ENCODE results near the gene CAMSAP1.

The CAMSAP1 gene

DNA sequence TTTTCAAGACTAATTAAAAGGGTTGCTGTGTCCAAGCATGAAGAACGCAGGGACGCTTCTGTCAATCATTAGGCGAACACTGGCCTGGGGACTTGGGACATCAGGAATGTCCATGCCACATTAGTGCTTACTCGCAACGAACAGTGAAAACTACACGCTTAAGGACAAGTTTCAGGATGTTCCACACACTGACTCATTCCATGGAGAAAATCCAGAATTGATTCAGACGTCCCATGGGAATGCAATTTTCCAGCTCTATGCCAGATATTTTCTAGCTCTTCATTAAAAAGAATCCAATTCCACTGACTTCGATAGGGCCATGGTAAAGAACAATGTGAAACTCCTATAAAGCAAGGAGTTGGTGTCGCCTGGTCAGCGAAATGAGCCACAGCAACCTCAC lies 98.2 kb downstream of the CAMSAP1 start:
- DNase-seq = no peak

DNA sequence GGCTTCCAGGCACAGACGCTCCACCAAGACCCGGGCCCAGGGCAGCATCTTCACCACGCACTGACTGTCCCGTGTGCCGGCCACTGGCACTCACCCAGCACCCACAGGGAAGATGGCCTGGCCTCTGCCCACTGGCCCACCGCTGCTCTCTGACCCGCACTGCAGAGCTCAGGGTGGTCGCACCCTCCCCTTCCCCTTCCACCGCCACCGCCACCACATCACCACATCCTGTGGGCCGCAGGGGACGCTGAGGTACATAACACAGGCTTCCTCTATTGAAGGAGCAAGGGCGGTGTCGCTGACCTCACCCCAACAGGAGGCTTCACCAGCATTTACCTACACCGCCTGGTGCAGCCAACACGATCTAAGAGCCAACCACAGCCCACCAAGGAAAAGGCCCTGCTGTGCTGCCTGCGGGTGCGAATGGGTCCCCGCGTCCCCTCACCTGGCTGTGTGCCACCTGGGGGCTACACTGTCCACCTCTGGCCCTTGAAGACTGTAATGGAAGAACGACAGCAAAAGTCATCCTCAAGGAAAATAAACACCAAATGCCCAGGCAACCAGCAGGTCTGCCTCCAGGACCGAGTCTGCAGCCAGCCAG lies 101.8 kb downstream of the CAMSAP1 start:
- no peak for DNase-seq

DNA sequence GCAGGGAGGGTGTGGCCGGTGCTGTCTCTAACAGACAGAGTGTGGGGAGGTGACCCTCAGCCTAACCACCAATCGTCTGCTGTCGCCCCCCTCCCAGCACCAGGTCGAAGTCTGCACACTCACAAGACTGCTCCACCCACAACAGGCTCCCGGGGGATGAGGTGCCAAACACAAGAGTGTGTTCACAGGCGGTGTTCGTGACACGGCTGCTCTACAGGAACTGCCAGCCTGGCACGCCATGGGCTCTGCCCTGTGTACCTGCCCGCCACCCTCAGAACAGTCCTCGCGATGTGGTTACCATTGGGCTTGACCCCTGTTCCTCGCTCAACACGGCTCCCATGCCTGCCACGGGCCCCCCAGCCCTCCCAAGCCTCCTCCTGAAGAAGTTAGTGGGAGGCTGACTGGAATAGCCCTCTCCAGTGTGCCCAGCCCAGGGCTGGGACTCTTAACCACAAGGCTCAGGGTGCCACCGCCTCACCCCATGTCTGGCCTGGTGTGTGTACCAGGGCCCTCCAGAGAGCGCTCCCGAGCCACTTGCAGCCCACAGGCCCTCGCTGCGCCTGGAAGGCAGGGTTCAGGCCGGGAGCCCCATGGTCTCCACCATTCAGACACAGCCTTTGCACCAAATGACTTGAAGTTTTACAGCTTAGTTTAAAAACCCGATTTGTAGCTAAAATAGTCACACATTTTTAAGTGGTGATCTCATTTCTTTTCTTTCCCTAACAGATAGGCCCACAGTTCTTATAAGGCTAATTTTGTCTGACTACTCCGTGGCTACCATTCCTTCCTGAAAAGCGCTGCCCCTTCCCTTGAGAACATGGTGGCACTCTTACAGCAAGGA lies 102.5 kb downstream of the CAMSAP1 start:
- no peak for DNase-seq

DNA sequence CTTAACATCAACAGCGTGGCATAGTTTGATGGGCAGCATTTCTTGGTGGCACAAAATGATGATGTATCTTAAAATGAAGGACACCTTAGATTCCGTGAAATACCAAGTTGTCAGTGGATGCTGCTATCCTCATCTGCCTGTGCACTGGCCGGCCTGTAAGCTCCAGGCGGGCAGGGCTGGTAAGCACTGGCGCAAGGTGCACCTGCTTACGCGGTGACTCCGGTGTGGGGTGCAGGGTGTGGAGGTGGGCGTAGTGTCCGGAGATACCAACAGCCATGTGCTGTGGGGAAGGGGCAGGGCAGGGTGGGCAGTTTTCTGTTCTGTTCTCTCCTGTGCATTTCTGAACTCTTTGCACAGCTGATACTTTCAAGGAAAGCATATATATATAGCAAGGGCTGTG lies 103.9 kb downstream of the CAMSAP1 start:
- DNase-seq = no peak

DNA sequence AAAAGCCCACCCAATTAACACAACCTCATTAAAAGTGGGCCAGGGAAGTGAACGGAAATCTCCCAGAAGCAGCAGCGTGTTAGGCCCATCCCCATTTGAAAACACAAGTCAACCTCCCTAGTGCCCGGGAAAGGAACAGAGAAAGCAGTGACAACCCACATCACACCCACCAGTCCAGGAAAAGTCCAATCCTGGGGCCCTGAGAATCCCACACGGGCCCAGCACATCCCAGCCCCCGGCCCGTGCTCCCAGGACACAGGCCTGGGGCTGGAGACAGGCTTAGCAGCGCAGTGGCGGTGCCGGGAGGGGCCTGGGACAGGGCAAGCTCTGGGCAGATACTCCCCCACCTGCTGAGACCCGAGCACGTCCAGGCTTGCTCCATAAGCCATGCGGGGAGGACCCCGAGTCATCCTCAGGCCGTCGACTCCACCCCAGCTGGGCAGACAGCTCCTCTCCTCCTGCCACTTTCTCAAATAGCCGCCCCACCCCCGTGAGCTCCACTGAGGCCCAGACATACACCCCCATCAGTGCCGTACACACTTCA lies 104.4 kb downstream of the CAMSAP1 start:
- no peak for DNase-seq

DNA sequence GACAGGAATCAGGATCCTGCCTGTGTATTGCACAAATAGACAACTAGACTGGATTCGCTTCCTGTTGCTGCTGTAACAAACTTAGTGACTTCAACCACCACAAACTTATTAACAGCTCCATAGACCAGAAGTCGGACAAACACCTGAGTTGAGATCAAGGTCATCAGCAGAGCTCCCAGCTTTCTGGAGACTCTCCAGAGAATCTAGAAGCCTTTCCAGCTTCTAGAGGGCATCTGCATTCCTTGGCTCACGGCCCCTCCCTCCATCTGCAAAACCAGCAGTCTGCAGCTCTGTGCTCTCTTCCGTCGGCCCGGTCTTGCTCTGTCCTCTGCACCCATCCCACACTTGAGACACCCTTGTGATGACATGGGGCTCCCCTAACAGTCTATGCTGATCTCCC lies 106.3 kb downstream of the CAMSAP1 start:
- DNase-seq = no peak

DNA sequence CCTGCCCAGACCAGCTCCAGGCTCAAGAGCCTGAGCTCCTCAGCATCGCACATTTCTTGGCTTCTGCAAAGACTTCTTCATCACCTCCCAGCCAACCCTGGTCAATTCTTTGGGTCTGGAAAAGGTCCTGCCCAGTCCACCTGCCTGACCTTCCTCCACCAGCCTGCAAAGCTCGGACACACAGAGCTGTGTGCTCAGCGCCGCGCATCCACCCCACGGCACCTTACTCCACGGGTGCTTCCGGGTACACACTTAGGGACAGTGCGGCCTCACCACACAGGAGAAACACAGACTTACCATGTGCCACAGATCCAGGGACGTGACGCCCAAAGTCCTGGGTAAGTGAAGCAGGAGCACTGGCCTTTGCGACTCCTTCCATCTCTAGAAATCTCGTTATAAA lies 108.1 kb downstream of the CAMSAP1 start:
- DNase-seq = no peak

DNA sequence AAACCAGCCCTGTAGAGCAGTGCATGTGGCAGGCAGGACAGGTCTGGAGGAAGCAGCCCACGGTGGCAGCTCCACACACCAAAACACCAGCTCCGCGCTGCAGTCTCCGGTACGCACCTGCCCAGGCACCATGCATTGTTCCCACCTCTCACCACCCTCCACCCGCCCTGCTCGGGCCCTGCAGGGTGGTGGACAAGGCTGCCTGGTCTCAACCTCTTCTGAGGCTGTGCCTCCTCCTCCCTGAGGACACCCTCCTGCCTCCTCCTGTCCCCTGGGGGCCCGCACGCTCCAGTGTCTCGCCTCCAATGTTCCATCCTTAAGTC lies 109.1 kb downstream of the CAMSAP1 start:
- no peak for DNase-seq

DNA sequence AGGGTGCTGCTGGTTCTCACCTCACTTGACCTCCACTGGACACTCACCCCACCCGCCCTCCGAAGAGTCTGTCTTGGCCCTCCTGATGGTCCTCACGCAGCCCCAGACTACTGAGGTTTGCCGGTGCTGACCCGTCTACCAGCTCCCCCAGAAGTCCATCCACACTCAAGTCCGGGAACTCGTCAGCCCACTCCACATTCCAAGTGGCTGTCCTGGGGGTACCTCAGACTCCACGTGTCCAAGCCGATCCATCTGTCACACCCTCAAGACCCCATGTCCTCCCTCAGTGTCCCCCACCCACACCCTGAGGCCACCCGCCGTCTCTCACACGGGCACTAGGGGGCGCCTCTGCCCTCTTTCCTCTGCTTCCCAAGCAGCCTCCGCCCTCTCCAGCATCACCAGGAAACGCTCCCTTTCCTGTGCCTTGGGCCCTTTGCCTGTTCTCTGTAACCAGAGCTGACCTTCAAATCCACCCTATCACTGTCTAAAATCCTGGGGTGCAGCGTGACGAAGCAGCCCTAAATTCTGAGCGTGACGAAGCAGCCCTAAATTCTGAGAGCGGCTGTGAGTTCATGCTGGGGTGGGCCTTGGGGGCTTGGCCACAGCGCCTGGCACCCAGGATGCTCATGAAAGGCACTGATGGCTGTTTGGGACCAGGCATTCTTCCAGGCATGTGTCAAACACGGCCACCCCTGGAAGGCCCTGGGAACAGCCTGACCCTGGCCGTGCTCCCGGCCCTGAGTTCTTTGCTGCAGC lies 109.7 kb downstream of the CAMSAP1 start:
- peak; percentile 19 to 55 for DNase-seq

DNA sequence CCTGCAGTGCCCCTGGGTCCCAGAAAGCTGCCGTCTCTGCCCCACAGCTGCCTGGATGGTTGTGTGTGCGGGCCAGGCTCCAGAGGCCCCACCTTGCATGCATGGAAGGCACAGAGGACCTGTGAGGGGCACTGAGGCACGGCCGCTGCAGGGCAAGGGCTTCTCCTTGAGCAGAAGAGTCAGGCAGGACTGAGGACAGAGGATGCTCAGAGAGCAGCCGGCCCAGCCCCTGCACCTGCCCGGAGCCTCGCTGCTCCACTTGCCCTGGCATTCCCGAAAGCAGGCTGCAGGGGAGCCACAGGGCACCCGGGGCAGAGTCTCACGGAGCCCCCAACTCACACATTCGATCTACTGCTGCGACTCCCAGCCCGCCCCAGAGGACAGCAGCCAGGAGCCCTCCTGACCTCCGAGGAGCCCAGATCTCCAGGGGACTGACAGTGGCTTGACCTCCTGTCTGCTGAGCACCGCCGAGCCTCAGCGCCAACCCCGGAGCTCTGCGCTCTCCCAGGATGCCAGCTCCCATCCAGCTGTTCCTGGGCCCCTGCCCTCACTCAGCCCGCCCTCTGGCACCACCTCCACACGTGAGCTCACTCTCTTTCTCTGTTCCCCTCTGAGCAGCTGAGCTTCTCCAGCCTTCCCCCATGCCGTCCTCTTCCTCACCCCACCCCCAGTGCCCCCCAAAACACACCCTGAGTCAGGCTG lies 110.4 kb downstream of the CAMSAP1 start:
- no peak for DNase-seq

DNA sequence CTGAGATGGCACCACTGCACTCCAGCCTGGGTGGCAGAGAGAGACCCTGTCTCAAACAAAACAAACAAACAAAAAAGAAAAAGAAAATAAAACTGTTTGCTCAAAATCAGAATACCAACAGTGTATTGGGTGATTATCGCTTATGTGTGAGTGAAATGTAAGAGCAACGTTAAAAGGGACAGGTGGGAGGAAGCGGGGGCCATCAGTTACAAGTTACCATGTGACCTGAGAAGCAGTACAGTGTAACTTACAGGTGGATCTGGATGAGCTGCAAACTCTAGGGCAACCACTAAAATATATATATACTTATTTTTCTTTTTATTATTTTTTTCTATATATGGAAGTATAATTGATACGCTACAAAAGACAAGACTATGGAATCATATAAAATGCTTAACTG lies 112.0 kb downstream of the CAMSAP1 start:
- no peak for DNase-seq

DNA sequence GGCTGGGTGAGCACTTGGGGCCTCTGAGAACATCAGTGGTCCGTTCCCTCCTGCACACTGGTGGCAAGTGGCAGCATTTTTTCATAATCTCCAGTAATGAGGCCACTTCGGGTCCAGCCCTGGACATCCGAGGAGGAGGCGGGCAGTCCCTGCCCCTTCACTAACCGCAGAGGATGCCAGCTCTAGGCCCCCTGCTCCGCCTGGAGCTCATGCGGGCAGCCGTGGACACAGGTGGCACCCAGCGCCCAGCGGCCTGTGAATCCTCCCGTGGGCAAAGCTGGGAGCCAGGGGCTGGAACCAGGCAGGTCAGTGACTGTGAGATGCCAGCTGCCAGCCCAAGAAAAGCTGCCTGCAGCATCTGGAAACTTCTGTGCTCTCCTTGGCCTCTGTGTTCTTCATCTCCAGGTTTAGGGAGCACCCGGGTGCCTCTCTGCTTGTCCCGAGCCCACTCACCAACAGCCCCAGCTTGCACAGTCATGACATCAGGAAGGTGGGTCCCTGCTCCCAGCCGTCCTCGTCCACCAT lies 112.9 kb downstream of the CAMSAP1 start:
- no peak for DNase-seq

DNA sequence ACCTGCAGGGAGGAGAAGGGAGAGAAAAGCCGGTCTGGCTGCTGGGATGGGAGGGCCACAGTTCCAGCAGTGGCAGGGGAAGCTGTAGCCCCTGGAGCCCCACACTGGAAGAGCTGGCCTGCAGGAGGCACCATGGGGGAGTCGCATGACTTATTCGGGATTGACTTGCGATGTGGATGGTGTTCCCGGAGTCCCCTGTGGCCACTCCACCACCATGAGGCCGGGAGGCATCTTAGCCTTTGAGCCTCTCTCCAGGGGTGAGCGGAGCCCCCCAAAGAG lies 113.3 kb downstream of the CAMSAP1 start:
- no peak for DNase-seq

DNA sequence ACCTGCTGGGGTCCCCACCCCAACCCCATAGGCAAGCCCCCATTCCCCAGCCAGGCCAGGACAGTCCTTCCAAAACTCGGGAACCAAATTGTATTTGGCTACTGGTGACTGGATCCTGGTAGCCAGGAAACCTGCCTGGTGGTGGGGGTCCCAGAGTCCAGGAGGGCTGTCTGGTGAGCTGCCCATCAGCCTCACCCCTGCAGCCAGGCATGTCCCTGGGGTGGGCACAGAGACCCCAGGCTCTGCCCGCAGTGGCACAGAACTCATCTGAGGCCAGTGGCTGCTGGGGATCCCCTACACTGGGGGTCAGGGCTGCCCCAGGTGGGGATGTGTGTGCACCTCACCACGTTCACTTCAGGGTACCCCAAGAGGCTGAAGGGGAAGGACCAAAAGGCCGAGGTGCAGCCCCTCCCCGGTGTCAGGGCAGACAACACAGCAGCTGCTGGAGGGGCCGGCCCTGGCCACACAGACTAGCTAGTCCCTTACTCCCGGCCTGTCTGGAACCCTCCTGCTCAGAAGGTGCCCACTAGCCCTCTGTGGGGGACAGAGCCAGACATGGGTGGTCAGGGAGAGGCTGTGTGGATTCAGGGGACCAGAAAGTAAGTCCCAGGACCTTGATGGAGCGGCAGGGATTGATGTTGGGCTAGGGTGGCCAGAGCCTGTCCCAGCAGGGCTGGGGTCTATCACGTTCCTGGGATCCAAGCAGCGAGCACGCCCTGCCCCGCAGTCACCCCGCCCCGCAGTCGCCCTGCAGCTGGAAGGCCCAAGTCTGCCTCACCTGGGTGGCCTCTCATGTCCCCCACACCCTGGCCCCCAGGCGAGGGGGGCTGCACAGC lies 113.9 kb downstream of the CAMSAP1 start:
- no peak for DNase-seq

DNA sequence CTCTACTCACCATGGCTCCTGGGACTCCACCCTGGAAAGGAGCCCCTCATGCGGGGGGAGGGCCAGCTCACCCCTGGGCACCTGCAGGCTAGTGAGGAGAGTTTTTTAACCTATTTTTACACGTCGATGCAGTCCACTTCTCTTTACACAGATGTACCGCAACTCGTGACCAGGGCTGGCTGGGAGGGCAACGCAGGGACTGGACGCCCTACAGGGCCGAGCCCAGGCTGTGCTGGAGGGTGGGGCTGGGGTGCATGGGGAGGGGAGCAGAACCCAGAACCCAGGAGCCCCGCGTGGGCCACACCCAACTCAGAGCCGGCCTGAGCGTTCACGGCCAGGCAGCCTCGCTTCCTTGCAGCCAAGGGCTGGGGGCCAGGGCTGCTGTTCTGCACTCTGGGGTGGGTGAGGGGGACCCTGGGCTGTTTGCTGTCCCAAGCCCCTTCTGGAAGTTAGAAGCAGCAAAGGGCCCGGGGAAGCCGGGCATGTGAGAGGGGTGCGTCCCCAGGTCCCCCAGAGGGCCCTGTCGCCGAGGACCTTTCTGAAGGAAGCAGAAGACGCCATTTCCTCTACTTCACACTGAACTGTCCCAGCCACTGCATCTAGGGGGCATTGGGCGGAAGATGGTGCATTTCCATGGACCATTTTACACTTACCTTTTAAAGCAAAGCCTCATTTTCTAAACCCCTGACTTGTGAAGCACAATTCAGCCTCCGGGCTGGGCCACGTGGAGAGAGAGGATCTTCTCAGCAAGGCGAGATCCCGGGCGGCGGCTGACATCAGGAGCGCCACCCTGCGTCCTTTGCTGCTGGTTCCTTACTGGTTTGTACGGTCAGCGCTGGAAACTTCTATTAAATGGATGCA lies 114.8 kb downstream of the CAMSAP1 start:
- DNase-seq = peak in 1 of 2 experiments; percentile 58

DNA sequence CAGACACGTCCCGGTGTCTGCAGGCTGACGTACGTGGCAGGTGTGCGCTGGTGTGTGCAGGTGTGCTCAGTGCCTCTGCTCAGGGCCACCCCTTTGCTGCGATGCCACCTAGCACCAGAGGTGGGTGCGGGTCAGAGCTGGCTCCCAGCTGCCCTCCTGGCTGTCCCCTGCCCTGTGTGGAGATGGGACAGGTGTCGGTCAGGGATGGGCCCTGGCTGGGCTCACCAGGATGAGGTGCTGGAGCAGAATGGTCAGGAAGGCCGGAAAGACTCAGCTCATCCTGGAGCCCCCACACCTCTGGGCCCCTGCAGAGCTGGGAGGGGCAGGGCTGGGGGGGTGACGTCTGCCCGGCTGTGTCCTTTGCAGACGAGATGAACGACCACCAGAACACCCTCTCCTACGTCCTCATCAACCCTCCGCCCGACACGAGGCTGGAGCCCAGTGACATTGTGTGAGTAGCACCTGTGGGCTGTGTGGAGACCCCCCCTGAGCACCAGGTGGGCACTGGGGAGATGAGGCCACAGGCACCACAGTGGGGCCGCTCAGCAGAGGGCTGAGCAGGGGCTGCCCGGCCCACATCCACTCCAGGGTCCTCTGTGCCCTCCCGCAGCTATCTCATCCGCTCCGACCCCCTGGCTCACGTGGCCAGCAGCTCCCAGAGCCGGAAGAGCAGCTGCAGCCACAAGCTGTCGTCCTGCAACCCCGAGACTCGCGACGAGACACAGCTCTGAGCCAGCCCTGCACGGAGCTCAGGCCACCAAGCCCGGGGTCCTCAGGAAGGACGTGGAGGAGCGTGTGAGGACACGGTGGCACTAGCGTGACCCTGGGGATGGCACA lies 115.7 kb downstream of the CAMSAP1 start:
- DNase-seq = no peak

DNA sequence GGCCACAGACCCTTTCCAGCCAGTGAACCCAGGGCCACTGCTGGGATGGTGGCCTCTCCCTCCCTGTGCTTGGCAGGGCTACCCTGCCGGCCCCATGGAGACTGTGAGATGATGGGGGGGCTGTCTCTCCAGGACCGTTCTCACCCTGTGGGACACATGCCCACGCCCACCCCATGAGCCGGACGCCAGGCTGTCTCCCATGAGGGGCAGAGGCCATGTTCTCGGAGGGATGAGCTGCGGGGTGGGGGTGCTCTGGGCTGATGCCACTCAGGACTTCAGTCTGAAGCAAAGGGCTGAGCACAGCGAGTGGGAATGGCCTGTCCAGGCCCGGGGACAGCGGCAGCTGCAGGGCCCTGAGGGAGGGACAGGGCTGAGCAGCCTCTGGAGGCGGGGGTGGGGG lies 116.5 kb downstream of the CAMSAP1 start:
- DNase-seq = no peak

DNA sequence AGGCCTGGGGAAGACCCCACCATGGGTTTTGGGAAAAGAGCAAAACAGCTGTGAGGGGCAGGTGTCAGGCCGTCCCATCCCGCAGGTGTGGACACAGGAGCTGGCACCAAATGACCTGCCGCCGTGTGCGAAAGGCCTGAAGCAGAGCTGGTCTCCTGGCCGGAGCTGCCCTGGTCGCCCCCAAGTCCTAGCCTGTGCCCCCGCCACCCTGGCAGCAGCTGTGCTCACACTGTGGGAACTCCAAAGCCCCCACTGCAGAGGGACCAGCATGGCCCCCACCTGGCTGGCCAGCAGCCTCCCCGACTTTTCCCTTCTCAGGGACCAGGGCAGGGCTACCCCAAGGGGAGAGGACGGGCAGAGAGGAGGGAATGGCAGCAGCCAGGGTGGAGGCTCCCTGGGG lies 117.0 kb downstream of the CAMSAP1 start:
- no peak for DNase-seq

DNA sequence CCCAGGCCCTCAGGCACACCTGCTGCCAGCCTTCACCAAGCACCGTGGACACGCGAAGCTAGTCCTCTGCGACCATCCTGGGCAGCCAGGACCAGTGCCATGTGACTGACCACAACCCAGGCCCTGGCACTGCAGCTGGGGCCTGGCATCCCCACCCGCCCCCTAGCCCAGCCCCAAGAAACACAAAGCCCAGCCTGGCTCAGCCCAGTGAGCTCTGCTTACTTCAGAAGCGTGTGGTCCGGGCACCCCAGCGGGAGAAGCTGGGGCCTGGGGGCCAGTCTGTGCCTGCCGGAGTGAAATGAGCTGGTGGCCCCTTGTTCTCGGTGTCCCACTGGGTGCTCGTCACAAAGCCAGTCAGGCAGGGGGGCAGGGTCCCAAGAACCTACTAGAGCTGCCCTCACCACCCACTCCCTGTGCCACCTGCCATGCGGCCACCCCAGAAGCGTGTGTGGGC lies 117.5 kb downstream of the CAMSAP1 start:
- no peak for DNase-seq
